ENCODE data around the gene TTC28.

TTC28 gene

GRCh38 chr22:27973846-27974245 lies 705.8 kb downstream of the TTC28 start:
- no peak for TF ChIP-seq RAD21 (IDR thresholded peaks at IDR 0.05; ENCODE audit: low read depth)
- TF ChIP-seq NFIC (IDR thresholded peaks at IDR 0.05) = no peak
- TF ChIP-seq CREB1 (IDR thresholded peaks at IDR 0.05; ENCODE audit: low read depth) = no peak
- TF ChIP-seq FOXM1 (IDR thresholded peaks at IDR 0.05; ENCODE audit: borderline replicate concordance, low read depth) = no peak
- no peak for TF ChIP-seq TEAD4 (IDR thresholded peaks at IDR 0.05)
- no peak for TF ChIP-seq EP300 (IDR thresholded peaks at IDR 0.05; ENCODE audit: borderline replicate concordance)

- TF ChIP-seq CREB1 (IDR thresholded peaks at IDR 0.05; ENCODE audit: low read depth) = no peak
- TF ChIP-seq NFIC (IDR thresholded peaks at IDR 0.05) = no peak
- TF ChIP-seq TEAD4 (IDR thresholded peaks at IDR 0.05) = no peak
Observed at GRCh38 chr22:27972732-27973698, 706.6 kb downstream of the TTC28 start.

GRCh38 chr22:27971926-27972325 lies 707.7 kb downstream of the TTC28 start:
- no peak for TF ChIP-seq FOXM1 (IDR thresholded peaks at IDR 0.05; ENCODE audit: borderline replicate concordance, low read depth)
- no peak for TF ChIP-seq EGR1 (IDR thresholded peaks at IDR 0.05)
- TF ChIP-seq ZBTB7A (IDR thresholded peaks at IDR 0.05; ENCODE audit: low read depth) = no peak
- no peak for TF ChIP-seq REST (IDR thresholded peaks at IDR 0.05; ENCODE audit: low read depth)
- no peak for TF ChIP-seq TAF1 (IDR thresholded peaks at IDR 0.05; ENCODE audit: low read depth)
- TF ChIP-seq NFIC (IDR thresholded peaks at IDR 0.05) = no peak
- no peak for TF ChIP-seq EP300 (IDR thresholded peaks at IDR 0.05; ENCODE audit: borderline replicate concordance)
- TF ChIP-seq CREB1 (IDR thresholded peaks at IDR 0.05; ENCODE audit: low read depth) = no peak
- no peak for TF ChIP-seq TCF12 (IDR thresholded peaks at IDR 0.05; ENCODE audit: low read depth)
- TF ChIP-seq TEAD4 (IDR thresholded peaks at IDR 0.05) = no peak
- no peak for TF ChIP-seq RAD21 (IDR thresholded peaks at IDR 0.05; ENCODE audit: low read depth)
- no peak for TF ChIP-seq CEBPB (IDR thresholded peaks at IDR 0.05)
- TF ChIP-seq MAX (IDR thresholded peaks at IDR 0.05) = no peak
- TF ChIP-seq YY1 (IDR thresholded peaks at IDR 0.05; ENCODE audit: low read depth) = no peak
- TF ChIP-seq USF1 (IDR thresholded peaks at IDR 0.05) = no peak

GRCh38 chr22:27970596-27971220 lies 708.9 kb downstream of the TTC28 start:
- no peak for TF ChIP-seq TAF1 (IDR thresholded peaks at IDR 0.05; ENCODE audit: low read depth)

- TF ChIP-seq TCF12 (IDR thresholded peaks at IDR 0.05; ENCODE audit: low read depth) (no peak), NFIC (IDR thresholded peaks at IDR 0.05) (no peak), YY1 (IDR thresholded peaks at IDR 0.05; ENCODE audit: low read depth) (no peak), EP300 (IDR thresholded peaks at IDR 0.05; ENCODE audit: borderline replicate concordance) (no peak), ZBTB7A (IDR thresholded peaks at IDR 0.05; ENCODE audit: low read depth) (no peak), REST (IDR thresholded peaks at IDR 0.05; ENCODE audit: low read depth) (no peak), TAF1 (IDR thresholded peaks at IDR 0.05; ENCODE audit: low read depth) (no peak), RAD21 (IDR thresholded peaks at IDR 0.05; ENCODE audit: low read depth) (no peak), CEBPB (IDR thresholded peaks at IDR 0.05) (no peak), USF1 (IDR thresholded peaks at IDR 0.05) (no peak)
Observed at GRCh38 chr22:27966168-27967064, 713.2 kb downstream of the TTC28 start.
